GM12873 (cell line): ENCODE measurements around the gene AGPS.

Source experiments
- TF ChIP-seq, protein P1 (sequence below): IDR thresholded peaks from 2 replicates; pipeline ENCODE4 v1.5.1; 2012; ENCODE audit warnings: low read depth, mild to moderate bottlenecking, moderate library complexity, low read length, control low read depth; ENCODE audit not compliant: insufficient read depth; ENCODE audit errors: missing control alignments

Gene AGPS

DNA sequence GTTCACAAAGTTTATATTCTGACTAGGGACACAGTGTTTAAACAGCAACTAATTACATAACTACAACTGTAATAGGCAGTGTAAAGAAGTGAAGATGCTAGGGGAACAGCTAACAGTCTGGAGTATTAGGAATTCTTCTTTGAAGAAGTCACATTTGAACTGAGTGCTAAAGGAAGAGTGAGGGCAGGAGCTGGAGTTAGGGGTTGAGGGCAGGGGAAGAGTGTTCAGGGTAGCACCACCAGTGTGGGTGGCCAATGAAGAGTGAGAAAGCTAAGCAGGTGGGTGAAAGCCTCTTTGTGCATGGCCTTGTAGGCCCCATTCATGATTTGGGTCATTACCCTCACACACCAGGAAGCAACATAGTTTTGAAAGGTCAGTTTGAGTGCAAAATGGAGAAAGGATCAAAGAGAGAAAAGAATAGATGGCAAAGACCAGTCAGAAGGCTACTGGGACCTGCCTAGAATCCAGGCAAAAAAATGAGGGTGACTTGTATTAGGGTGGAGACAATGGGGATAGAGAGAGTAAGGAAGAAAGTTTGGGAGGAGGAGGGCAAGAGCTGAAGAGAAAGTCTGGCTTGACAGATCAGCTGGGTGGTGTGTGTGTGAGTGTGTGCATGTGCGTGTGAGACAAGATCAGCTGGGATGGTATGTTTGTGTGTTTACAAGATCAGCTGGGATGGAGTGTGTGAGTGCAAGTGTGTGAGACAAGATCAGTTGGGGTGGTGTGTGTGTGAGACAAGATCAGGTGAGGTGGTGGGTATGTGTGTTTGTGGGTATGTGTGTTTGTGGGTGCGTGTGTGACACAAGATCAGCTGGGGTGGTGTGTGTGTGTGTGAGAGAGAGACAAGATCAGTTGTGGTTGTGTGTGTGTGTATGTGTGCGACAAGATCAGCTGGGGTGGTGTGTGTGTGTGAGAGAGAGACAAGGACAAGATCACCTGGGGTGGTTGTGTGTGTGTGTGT is 43.6 kb upstream of the AGPS start:
- TF ChIP-seq, protein P1, sequence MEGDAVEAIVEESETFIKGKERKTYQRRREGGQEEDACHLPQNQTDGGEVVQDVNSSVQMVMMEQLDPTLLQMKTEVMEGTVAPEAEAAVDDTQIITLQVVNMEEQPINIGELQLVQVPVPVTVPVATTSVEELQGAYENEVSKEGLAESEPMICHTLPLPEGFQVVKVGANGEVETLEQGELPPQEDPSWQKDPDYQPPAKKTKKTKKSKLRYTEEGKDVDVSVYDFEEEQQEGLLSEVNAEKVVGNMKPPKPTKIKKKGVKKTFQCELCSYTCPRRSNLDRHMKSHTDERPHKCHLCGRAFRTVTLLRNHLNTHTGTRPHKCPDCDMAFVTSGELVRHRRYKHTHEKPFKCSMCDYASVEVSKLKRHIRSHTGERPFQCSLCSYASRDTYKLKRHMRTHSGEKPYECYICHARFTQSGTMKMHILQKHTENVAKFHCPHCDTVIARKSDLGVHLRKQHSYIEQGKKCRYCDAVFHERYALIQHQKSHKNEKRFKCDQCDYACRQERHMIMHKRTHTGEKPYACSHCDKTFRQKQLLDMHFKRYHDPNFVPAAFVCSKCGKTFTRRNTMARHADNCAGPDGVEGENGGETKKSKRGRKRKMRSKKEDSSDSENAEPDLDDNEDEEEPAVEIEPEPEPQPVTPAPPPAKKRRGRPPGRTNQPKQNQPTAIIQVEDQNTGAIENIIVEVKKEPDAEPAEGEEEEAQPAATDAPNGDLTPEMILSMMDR, result no peak

DNA sequence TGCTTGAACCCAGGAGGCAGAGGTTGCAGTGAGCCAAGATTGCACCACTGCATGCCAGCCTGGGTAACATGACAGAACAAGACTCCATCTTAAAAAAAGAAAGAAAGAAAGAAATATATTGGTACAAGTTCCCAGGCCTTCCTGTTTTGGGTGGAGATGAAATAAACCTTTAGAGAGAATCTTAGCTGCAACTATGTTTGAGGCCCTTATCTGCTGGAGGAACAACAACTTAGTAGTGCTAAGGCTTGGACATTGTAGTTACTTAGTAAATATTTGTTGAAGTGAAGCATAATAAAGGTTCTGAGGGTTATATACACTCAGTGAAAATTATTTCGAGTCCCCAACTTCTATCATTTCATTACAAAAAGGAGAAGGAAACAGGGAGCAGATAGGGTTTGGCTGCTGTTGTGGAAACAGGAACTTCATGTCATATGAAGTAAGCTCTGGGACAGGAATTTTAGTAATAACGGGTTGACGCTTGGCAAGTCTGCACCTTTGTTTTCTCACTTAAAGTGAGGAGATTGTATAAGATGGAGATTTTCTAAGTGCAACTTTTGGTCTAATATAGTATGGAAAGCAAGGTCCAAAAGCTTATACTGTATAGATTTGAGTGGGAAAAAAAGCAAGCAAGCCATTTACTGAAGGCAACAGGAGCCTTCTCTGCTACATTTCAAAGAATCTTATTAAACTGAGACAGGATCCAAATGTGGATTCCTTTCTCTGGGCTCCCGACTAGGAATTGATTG is 40.0 kb upstream of the AGPS start:
- TF ChIP-seq, protein P1, result no peak

DNA sequence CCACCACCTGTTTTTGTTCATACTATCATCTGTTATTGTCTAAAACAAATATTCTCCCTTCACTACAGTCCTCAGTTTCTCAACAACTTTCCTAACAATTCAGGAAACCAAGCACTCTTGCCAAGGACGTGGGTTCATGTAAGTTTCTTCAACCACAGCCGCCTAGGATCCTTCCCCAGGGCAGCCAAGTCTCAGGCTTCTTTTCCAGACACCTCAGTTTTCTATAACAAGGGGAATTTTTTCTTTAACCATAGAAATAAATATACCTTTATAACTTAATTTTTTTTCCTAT is 39.4 kb upstream of the AGPS start:
- TF ChIP-seq, protein P1, result no peak

DNA sequence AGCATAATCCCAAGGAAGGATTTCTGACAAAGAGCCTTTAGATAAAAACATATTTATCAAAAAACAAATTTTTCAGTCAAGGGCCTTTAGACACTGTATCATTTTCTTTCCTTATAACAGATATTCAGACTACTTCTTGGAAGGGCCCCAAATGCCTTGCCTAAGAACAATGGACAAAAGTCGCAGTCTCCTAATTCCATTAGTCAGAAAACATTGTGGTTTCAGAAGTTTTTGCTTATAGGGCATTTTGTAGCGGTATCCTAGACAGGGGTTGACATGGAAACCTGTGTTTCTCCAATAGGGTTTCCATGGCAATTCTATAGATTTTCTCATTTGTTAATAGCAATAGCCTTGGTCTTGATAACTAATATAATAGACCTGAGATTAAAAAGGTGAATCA is 36.7 kb upstream of the AGPS start:
- TF ChIP-seq, protein P1, result no peak

DNA sequence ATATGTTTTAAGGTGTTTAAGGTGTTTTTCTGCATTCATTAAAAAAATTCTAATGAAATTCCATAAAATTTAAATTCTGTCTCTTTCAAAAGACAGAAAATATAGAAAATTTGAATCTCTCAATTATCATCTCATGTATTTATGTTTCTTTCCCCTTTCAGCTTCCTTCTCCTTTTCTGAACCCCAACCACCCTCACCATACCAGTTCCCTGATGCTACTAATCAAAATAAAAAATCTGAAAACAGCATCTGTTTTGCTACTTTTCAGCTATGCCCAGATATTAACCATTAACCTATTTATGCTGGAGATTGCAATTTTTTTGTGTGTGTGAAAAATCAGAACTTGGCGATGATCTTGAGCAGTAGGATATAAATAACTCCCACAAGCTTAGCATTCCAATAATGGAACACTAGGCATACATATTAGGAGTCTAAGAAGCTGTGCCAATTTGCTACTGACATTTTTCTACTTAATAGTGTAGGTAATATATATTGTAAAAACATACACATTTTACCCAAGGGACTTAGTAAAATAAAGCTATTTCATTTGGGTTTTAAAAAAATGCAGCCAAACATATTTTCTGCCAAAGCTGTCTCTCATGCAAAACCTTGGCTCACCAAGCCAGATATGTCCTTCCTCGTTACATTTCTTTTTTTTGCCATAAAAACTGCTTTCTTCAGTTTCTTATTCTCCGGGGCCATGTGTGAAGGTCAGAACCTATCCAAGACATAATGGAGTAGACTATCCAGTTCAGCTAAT is 32.6 kb upstream of the AGPS start:
- TF ChIP-seq, protein P1, result no peak

DNA sequence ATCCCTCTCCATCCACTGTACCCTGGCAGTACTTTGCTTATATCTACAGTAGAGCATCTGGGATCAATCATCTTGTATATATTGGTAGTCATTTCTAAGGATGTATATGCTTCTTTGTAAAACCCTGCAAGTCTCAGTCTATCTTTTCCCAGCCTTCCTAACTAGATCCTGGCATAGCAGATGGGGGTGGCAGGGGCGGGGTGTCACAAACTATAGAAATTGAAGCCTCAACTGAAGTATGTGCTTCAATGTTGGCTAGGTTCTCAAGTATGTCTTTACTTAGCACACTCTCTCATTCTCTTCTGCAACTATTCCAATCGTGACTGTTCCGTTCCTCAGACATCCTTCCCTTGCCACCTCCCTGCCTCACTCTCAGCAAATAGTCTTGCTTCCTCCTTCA is 30.1 kb upstream of the AGPS start:
- TF ChIP-seq, protein P1, result no peak

DNA sequence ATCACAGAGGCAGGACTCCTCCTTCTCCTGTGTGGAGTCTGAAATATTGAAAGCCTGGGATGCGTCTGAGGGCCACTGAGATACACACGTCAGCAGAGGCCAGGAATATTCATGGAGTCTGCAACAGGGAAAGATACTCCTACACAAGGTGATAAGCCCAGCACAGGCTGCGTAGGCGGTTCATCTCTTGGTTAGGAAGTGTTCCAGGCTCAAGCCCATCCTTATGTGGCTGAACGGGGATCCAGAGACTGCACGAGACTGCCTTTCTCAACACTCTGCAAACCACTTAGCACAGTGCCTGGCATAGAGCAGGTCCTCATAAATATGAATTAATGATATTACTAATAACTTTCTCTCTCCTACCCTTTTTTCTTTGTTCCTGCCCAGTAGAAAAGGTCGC is 29.2 kb upstream of the AGPS start:
- TF ChIP-seq, protein P1, result no peak
